Measurements from ENCODE around the gene RAB33A.
"Not testable (repeated sequence)": the region's sequence is repeated elsewhere in the genome, so short reads cannot be mapped to it uniquely, and the experiment has no call there.

RAB33A gene

DNA sequence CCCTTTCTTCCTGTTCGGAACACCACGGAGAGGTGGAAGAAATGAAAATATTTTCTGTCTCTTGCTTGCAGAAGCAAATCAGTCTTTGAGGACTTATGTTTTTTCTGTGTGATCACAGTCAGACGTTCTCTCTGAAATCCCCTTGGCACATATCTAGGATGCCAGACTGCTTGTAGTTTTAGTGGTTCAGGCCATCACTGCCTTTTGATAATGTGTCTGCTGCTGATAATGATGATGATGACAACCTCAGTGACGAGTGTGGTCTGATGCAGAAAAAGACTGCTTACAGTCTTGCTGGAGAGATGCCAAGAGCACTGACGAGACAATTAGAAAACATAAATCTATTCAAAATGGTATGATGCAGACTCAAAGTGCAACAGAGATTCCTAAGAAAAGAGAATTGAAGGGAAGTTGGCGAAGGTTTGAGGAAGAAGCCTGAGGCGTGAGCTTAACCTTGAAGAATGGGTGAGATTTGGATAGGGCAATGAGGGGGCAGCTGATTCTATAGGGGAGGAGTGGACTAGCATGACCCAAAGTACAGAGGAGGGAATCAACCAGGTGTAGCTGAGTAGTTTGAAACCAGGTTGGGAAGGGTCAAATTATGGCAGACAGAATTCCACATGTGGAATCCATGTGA lies 7.9 kb downstream of the RAB33A start:
- DNase-seq: no peak
- peaks cover 54% of the 10 kb centered on the region for H3K4me1 Mint-ChIP-seq (ENCODE audit: low read depth)
- no peak overlapping the region for H3K4me3 Mint-ChIP-seq
- peaks cover 14% of the 10 kb centered on the region for H3K36me3 Mint-ChIP-seq (ENCODE audit: low read depth)
- H3K27ac Mint-ChIP-seq: peak overlapping the region; percentile 5
- H3K27me3 Mint-ChIP-seq: peaks cover 3% of the 10 kb centered on the region
- H3K9me3 Mint-ChIP-seq: no peaks in the 10 kb centered on the region

DNA sequence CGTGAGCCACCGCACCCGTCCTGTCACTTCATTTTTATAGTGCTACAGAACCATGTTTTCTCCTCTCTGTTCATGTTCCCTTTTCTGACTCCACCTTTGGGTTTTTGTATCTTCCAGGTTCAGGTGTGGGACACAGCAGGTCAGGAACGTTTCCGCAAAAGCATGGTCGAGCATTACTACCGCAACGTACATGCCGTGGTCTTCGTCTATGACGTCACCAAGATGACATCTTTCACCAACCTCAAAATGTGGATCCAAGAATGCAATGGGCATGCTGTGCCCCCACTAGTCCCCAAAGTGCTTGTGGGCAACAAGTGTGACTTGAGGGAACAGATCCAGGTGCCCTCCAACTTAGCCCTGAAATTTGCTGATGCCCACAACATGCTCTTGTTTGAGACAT lies 12.4 kb downstream of the RAB33A start:
- peaks cover 30% of the 10 kb centered on the region for H3K4me1 Mint-ChIP-seq (ENCODE audit: low read depth)
- H3K36me3 Mint-ChIP-seq (ENCODE audit: low read depth): peaks cover 7% of the 10 kb centered on the region
- H3K9me3 Mint-ChIP-seq: no peaks in the 10 kb centered on the region
- peak overlapping the region; percentile 82 for H3K27ac Mint-ChIP-seq
- DNase-seq: no peak
- H3K27me3 Mint-ChIP-seq: peaks cover 7% of the 10 kb centered on the region
- no peak overlapping the region for H3K4me3 Mint-ChIP-seq

DNA sequence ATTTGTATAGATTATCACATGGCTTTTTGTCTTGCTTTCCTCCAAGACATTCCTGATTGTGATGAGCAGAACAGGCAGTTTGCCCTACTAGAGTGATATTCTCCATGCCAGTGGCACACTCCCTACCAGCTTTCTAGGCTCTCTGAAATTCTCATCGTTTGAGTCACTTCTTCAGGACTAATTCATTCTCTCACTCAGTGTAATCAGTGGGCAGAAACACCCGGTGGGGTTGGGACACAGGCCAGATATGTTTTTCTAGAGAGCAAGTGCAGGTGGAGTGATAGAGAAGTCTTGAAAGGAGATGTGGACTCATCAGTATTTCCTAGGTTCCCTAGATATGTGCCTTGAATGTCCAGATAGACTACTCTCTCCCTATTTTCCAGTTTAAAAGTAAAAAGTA lies 13.1 kb downstream of the RAB33A start:
- DNase-seq: no peak
- H3K4me3 Mint-ChIP-seq: no peak overlapping the region
- peaks cover 7% of the 10 kb centered on the region for H3K27me3 Mint-ChIP-seq
- peaks cover 23% of the 10 kb centered on the region for H3K4me1 Mint-ChIP-seq (ENCODE audit: low read depth)
- peak overlapping the region; percentile 4 for H3K27ac Mint-ChIP-seq
- no peaks in the 10 kb centered on the region for H3K9me3 Mint-ChIP-seq
- peaks cover 6% of the 10 kb centered on the region for H3K36me3 Mint-ChIP-seq (ENCODE audit: low read depth)

DNA sequence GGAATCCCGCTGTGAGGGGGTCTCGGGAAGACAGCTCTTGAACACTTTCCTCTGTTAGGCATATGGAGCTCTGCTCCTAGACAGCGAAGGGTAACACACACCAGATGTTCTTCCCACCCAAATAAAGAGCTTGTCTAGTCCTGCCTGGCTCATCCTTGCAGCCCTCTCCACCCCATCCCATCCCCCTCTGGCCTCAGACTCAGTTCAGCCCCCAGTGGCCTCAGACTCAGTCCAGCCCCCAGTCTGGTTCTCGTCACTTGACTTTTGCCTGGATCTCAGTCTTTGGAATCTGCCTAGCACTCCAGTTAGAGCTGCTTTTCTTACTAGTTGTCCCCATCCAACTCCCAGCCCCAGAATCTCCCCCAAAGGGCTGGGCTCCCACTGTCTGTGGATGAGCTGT lies 14.9 kb downstream of the RAB33A start:
- Mint-ChIP-seq H3K4me1 (ENCODE audit: low read depth) (peaks cover 22% of the 10 kb centered on the region), H3K36me3 (ENCODE audit: low read depth) (peaks cover 6% of the 10 kb centered on the region), H3K27me3 (peaks cover 4% of the 10 kb centered on the region), H3K9me3 (no peaks in the 10 kb centered on the region), H3K27ac (no peak overlapping the region), H3K4me3 (no peak overlapping the region)
- no peak for DNase-seq

DNA sequence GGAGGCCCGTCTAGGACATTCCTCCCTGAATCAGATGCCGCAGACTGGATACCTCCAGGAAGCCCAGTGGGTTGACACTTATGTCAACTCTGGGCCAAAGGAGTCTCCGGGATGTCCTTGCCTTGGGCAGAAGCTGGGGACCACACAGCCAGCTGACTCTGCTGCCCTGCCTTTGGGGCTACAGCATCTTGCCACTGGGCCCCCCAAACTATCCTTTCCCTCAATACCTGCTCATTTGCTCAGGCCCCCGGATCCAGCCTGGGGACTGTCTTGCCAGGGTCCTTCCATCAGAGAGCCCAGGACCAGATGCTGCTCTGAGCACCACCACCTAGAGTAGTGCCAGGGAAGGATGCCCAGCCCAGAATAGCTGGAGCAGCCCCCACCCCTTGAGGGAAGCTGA lies 19.0 kb downstream of the RAB33A start:
- no peaks in the 10 kb centered on the region for H3K36me3 Mint-ChIP-seq (ENCODE audit: low read depth)
- DNase-seq: no peak
- H3K9me3 Mint-ChIP-seq: no peaks in the 10 kb centered on the region
- H3K4me3 Mint-ChIP-seq: no peak overlapping the region
- no peak overlapping the region for H3K27ac Mint-ChIP-seq
- peaks cover 17% of the 10 kb centered on the region for H3K27me3 Mint-ChIP-seq
- peaks cover 8% of the 10 kb centered on the region for H3K4me1 Mint-ChIP-seq (ENCODE audit: low read depth)

DNA sequence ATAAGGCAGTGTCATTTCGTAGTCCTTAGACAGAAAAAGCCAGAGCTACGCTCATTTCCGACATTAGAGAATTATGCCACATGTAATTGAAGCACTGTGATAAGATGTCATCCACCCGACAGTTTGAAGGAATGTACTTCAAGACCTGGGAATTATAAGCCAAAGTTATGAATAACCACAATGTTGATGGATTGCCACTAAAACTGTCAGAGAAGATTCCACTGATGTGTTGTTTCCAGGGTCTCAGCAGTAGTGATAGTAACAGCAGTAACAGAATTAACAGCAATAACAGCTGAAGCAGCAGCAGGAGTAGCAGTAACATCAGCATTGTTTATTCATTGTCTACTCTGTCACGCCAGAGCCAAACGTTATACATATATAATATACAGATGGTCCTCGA lies 24.7 kb downstream of the RAB33A start:
- Mint-ChIP-seq H3K36me3 (ENCODE audit: low read depth) (no peaks in the 10 kb centered on the region), H3K27ac (no peak overlapping the region), H3K27me3 (peaks cover 27% of the 10 kb centered on the region), H3K4me3 (no peak overlapping the region), H3K9me3 (no peaks in the 10 kb centered on the region), H3K4me1 (ENCODE audit: low read depth) (peaks cover 4% of the 10 kb centered on the region)
- DNase-seq: no peak

DNA sequence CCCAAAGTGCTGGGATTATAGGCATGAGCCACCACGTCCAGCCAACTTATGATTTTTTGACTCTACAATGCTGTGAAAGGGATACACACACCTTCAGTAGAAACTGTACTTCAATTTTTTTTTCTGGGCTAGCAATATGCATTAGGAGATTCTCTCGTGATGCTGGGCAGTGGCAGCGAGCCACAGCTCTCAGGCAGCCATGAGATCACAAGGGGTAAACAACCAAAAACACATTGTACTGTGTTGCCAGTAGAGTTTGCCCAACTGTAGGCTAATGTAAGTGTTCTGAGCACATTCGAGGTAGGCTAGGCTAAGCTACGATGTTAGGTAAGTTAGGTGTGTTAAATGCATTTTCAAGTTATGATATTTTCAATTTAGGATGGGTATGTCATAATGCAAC lies 25.7 kb downstream of the RAB33A start:
- Mint-ChIP-seq H3K27me3 (peaks cover 25% of the 10 kb centered on the region), H3K9me3 (no peaks in the 10 kb centered on the region), H3K4me1 (ENCODE audit: low read depth) (peaks cover under 1% of the 10 kb centered on the region), H3K4me3 (no peak overlapping the region), H3K36me3 (ENCODE audit: low read depth) (no peaks in the 10 kb centered on the region), H3K27ac (no peak overlapping the region)
- DNase-seq: no peak

DNA sequence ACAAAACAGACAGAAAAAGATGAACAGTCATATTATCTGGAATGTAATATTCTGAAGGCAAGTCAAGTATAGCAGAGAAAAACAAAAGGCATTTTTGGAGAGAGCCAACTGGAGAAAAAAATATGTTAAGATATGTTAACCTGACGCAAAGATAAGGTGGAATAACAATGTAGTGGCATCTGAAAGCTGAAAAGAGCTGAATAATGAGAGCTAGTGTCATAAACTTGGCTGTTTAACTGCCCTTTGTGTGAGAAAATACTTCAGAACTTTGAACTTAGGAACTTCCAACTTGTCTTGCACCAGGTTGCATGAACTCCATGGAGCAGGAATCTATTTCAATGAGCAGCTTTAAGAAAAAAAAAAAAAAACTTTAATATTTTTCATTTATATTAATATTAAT lies 32.9 kb downstream of the RAB33A start:
- Mint-ChIP-seq H3K36me3 (ENCODE audit: low read depth) (peaks cover 20% of the 10 kb centered on the region), H3K27me3 (peaks cover 14% of the 10 kb centered on the region), H3K4me1 (ENCODE audit: low read depth) (no peaks in the 10 kb centered on the region), H3K9me3 (no peaks in the 10 kb centered on the region), H3K4me3 (no peak overlapping the region), H3K27ac (no peak overlapping the region)
- no peak for DNase-seq

DNA sequence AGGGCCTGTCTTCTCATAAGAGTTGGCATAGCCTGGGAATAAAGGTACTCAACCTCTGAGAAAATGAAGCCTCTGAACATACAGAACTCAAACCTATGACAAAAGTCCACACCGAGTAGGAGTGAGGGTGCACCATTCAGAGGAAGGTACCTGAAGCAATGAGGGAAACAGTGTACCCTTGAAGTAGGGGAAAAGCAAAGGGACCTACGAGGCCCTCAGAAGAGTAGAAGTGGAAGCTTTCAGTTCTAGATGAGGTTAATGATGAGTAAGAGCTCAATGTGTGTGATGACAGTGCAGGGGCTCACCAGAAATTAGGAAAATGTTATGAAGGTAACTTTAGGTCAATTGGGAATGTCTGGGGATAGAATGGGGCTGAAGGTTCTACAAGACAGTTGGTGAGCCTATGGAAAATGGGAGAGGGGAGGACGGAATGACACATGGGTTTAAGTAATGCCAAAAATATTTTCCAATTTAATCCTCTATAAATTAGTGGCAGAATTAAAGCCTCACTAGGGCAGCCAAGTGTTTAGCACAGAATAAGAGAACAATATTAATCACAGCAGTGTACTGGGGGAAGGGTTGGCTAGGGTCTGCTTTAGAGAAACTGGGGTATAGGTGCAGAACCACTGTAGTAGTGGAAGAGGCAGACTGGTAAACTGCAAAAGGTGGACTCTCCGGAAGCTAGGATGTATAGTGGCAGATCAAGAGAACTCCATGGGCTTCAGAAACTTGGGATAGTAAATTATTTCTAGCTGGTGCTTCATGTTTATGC lies 39.8 kb downstream of the RAB33A start:
- H3K4me3 Mint-ChIP-seq: peak overlapping the region; percentile 50
- peak overlapping the region; percentile 93 for H3K27ac Mint-ChIP-seq
- H3K36me3 Mint-ChIP-seq (ENCODE audit: low read depth): peaks cover 44% of the 10 kb centered on the region
- no peaks in the 10 kb centered on the region for H3K9me3 Mint-ChIP-seq
- H3K4me1 Mint-ChIP-seq (ENCODE audit: low read depth): peaks cover 29% of the 10 kb centered on the region
- H3K27me3 Mint-ChIP-seq: peaks cover 39% of the 10 kb centered on the region
- DNase-seq: no peak

DNA sequence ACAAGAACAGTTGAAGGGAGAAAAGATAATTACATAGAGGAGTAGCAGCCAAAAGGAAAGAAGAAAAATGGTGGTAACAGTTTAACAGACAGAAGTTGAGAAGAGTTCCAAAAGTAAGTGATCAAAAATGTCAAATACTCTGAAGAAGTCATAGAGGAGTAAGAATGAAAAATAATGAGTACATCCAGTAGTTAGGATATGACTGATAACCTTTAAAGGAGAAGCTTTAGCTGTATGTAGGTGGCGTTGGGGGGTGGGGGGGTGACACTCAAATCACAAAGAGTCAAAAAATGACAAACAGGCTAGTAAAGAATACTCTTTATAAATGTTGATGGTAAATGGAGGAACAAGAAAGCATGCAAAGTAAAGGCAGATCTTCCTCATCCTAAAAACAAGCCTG lies 40.6 kb downstream of the RAB33A start:
- Mint-ChIP-seq H3K4me3 (peak overlapping the region; percentile 50), H3K4me1 (ENCODE audit: low read depth) (peaks cover 29% of the 10 kb centered on the region), H3K9me3 (no peaks in the 10 kb centered on the region), H3K36me3 (ENCODE audit: low read depth) (peaks cover 47% of the 10 kb centered on the region), H3K27me3 (peaks cover 35% of the 10 kb centered on the region), H3K27ac (peak overlapping the region; percentile 93)
- DNase-seq: no peak

DNA sequence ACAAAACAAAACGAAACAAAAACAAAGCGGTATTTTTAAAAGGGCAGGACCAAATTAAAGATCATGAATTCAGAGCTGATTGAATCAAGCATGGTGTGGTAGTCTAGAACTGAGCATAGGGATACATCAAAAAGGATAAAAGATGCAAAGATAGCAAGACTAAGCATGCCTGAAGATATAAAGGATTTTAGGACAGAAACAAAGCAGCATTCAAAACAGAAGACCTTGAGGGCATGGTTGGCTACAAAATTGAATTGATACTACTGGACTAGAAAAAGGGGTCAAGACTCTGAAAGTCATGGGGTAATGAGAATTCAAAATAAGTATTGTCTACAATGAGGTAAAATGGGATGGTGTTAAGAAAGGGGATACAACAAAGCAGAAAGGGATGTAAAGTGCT lies 41.6 kb downstream of the RAB33A start:
- Mint-ChIP-seq H3K36me3 (ENCODE audit: low read depth) (peaks cover 45% of the 10 kb centered on the region), H3K27me3 (peaks cover 32% of the 10 kb centered on the region), H3K27ac (peak overlapping the region; percentile 67), H3K4me3 (no peak overlapping the region), H3K9me3 (no peaks in the 10 kb centered on the region), H3K4me1 (ENCODE audit: low read depth) (peaks cover 29% of the 10 kb centered on the region)
- DNase-seq: no peak

DNA sequence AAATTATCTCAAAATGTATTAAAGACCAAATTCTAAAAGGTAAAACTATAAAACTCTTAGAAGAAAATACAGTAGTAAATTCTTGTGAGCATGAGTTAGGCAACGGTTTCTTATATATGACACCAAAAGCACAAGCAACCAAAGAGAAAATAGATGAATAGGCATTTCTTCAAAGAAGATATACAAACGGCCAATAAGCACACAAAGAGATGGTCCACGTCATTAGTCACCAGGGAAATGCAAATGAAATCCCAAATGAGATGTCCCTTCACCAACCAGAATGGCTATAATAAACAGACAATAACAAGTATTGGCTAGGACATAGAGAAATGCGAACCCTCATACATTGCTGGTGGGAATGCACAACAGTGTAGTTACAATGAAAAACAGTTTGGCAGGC lies 44.6 kb downstream of the RAB33A start:
- Mint-ChIP-seq H3K27me3 (peaks cover 22% of the 10 kb centered on the region), H3K4me3 (no peak overlapping the region), H3K4me1 (ENCODE audit: low read depth) (peaks cover 20% of the 10 kb centered on the region)

DNA sequence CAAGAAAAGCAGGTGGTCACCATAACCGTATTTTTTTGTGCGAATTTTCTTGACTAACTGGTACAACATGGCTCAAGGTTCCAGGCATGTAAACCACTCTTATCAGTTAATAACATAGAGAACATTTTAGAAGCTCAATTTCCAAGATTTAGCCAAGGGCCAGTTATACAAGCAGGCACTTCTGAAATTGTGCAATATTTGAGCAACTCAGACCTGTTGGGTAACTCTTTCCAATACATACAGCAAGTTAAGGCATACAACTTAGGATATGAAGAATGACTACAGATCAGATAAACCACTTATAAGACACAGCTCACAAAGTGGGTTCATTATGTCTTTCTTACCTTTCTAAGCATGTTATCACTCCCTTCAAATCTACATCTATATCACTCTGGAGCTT lies 53.0 kb downstream of the RAB33A start:
- Mint-ChIP-seq H3K27ac (no peak overlapping the region), H3K27me3 (peaks cover 8% of the 10 kb centered on the region), H3K36me3 (ENCODE audit: low read depth) (peaks cover 42% of the 10 kb centered on the region), H3K9me3 (no peaks in the 10 kb centered on the region), H3K4me1 (ENCODE audit: low read depth) (no peaks in the 10 kb centered on the region), H3K4me3 (no peak overlapping the region)
- no peak for DNase-seq

More for the DNA sequence above, 44.6 kb downstream of the RAB33A start:
- H3K36me3 Mint-ChIP-seq (ENCODE audit: low read depth): peaks cover 36% of the 10 kb centered on the region
- no peaks in the 10 kb centered on the region for H3K9me3 Mint-ChIP-seq
- H3K27ac Mint-ChIP-seq: no peak overlapping the region
- no peak for DNase-seq

DNA sequence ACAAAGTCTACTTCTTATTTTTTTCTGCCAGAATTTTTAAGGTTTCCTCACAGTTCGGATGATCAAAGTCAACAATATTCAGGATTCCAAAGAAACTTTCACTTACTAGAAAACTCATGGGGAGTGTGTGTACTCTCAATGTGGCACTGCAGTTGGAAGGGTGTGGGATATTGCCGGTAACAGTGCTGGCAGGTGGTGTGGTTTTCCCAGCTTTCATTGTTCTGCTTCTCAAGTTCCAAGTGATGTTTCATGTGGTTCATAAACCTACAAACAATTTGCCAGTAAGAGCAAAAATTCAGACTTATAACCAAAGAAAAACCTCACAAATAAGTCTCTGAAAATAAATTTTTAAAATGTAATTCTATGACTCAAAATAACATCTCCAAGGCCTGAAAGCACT lies 57.1 kb downstream of the RAB33A start:
- Mint-ChIP-seq H3K4me1 (ENCODE audit: low read depth) (no peaks in the 10 kb centered on the region), H3K27ac (no peak overlapping the region), H3K4me3 (no peak overlapping the region), H3K27me3 (peaks cover 14% of the 10 kb centered on the region), H3K36me3 (ENCODE audit: low read depth) (peaks cover 66% of the 10 kb centered on the region), H3K9me3 (no peaks in the 10 kb centered on the region)
- no peak for DNase-seq

DNA sequence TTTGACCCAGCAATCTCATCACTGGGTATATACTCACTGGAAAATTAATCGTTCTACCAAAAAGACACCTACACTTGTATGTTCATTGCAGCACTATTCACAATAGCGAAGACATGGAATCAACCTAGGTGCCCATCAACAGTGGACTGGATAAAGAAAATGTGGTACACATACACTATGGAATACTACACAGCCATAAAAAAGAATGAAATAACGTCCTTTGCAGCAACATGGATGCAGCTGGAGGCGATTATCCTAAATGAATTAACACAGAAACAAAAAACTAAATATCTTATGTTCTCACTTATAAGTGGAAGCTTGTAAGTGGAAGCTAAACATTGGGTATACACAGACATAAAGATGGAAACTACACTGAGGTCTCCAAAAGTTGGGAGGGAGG lies 59.4 kb downstream of the RAB33A start:
- H3K4me1 Mint-ChIP-seq (ENCODE audit: low read depth); H3K27ac Mint-ChIP-seq; DNase-seq; H3K4me3 Mint-ChIP-seq; H3K9me3 Mint-ChIP-seq: not testable (repeated sequence)
- H3K27me3 Mint-ChIP-seq: peaks cover 13% of the 10 kb centered on the region
- H3K36me3 Mint-ChIP-seq (ENCODE audit: low read depth): peaks cover 60% of the 10 kb centered on the region

All from activated T-cell treated with anti-CD3 and anti-CD28 coated beads, Interleukin-2, amount 50 U/mL, for 24 hours (primary cell).